SK-N-MC (cell line): ENCODE results near the gene L3MBTL4.

ENCODE experiments used
- DNase-seq: peaks from one replicate; pipeline ENCODE4 v3.0.0-alpha.2; 2011; ENCODE audit warnings: low read depth, low spot score
- H3K27ac ChIP-seq: fragments of 200-600 bp; sonication (generic); 2 replicates; pipeline ENCODE4 v1.5.1; 2016; ENCODE audit warnings: mixed run types
- H3K36me3 ChIP-seq: fragments of 200-600 bp; sonication (generic); 2 replicates; pipeline ENCODE4 v1.6.1; 2017; ENCODE audit warnings: antibody characterized with exemption, low read length, mixed read lengths; ENCODE audit not compliant: insufficient read depth
- H3K4me3 ChIP-seq: fragments of 200-600 bp; sonication (generic); 2 replicates; pipeline ENCODE4 v1.5.1; 2016
- H3K9ac ChIP-seq: fragments of 200-600 bp; sonication (generic); 2 replicates; pipeline ENCODE4 v1.8.0; 2017; ENCODE audit warnings: mixed run types, mixed read lengths; ENCODE audit not compliant: insufficient read length
- H3K9me3 ChIP-seq: fragments of 200-600 bp; sonication (generic); 2 replicates; pipeline ENCODE4 v1.6.1; 2017; ENCODE audit warnings: low read depth, mild to moderate bottlenecking, antibody characterized with exemption, low read length, moderate library complexity, mixed read lengths
- EZH2 ChIP-seq: fragments of 200-600 bp; sonication (generic); IDR thresholded peaks from one replicate; pipeline ENCODE4 v1.6.1; 2017; ENCODE audit warnings: antibody characterized with exemption
- FOXP2 ChIP-seq: optimal IDR thresholded peaks from 2 replicates; pipeline ENCODE3; 2011; ENCODE audit warnings: mild to moderate bottlenecking, moderate library complexity; ENCODE audit not compliant: insufficient read depth; ENCODE audit errors: extremely low read length, control extremely low read depth
- POLR2AphosphoS5 ChIP-seq: IDR thresholded peaks from 2 replicates; pipeline ENCODE4 v1.6.1; 2012; ENCODE audit warnings: mild to moderate bottlenecking, low read depth, low read length, borderline replicate concordance

The L3MBTL4 gene

GRCh38 chr18:5961097-5961827 lies 453.4 kb downstream of the L3MBTL4 start:
- no peak overlapping the region for H3K4me3 ChIP-seq
- no peak overlapping the region for H3K9ac ChIP-seq
- H3K9me3 ChIP-seq, result no peaks in the 10 kb centered on the region
- DNase-seq, result no peak
- H3K36me3 ChIP-seq, result no peaks in the 10 kb centered on the region
- no peak for TF ChIP-seq FOXP2
- TF ChIP-seq POLR2AphosphoS5, result no peak
- TF ChIP-seq EZH2, result no peak
- no peak overlapping the region for H3K27ac ChIP-seq

- DNase-seq, result no peak
These were observed 455.9 kb downstream of the L3MBTL4 start for GRCh38 chr18:5958822-5959221.

GRCh38 chr18:5955861-5956260 lies 458.9 kb downstream of the L3MBTL4 start:
- Histone ChIP-seq H3K36me3 (no peaks in the 10 kb centered on the region), H3K27ac (no peak overlapping the region), H3K9me3 (no peaks in the 10 kb centered on the region), H3K9ac (no peak overlapping the region), H3K4me3 (no peak overlapping the region)
- DNase-seq, result no peak
- no peak for TF ChIP-seq FOXP2
- no peak for TF ChIP-seq POLR2AphosphoS5
- no peak for TF ChIP-seq EZH2

More at GRCh38 chr18:5958822-5959221, 455.9 kb downstream of the L3MBTL4 start:
- TF ChIP-seq FOXP2 (no peak), EZH2 (no peak), POLR2AphosphoS5 (no peak)
- Histone ChIP-seq H3K9ac (no peak overlapping the region), H3K36me3 (no peaks in the 10 kb centered on the region), H3K27ac (no peak overlapping the region), H3K4me3 (no peak overlapping the region), H3K9me3 (no peaks in the 10 kb centered on the region)

GRCh38 chr18:5951515-5952091 lies 463.1 kb downstream of the L3MBTL4 start:
- no peaks in the 10 kb centered on the region for H3K36me3 ChIP-seq
- DNase-seq, result no peak
- no peak overlapping the region for H3K27ac ChIP-seq
- H3K9me3 ChIP-seq, result no peaks in the 10 kb centered on the region
- TF ChIP-seq POLR2AphosphoS5 (no peak), EZH2 (no peak), FOXP2 (no peak)
- H3K4me3 ChIP-seq, result no peak overlapping the region
- H3K9ac ChIP-seq, result no peak overlapping the region

- Histone ChIP-seq H3K27ac (no peak overlapping the region; the same call in 1 of the 2 replicates), H3K36me3 (no peaks in the 10 kb centered on the region), H3K9ac (no peak overlapping the region), H3K4me3 (no peak overlapping the region), H3K9me3 (no peaks in the 10 kb centered on the region)
- TF ChIP-seq EZH2 (no peak), POLR2AphosphoS5 (no peak), FOXP2 (no peak)
- DNase-seq, result no peak
These were observed 465.9 kb downstream of the L3MBTL4 start for GRCh38 chr18:5948781-5949180.

GRCh38 chr18:5948237-5948636 lies 466.5 kb downstream of the L3MBTL4 start:
- Histone ChIP-seq H3K9ac (no peak overlapping the region), H3K27ac (no peak overlapping the region; the same call in 1 of the 2 replicates), H3K9me3 (no peaks in the 10 kb centered on the region), H3K4me3 (peak overlapping the region; percentile 0; the same call in 1 of the 2 replicates), H3K36me3 (no peaks in the 10 kb centered on the region)
- no peak for DNase-seq
- TF ChIP-seq EZH2 (no peak), FOXP2 (no peak), POLR2AphosphoS5 (no peak)

- 0 out of 2 replicates have a peak overlapping the region, but pooled peaks have one; percentile 60 for H3K4me3 ChIP-seq
- no peak for DNase-seq
- TF ChIP-seq POLR2AphosphoS5 (no peak), EZH2 (no peak), FOXP2 (no peak)
- H3K36me3 ChIP-seq, result no peaks in the 10 kb centered on the region
- no peaks in the 10 kb centered on the region for H3K9me3 ChIP-seq
- H3K9ac ChIP-seq, result no peak overlapping the region
- no peak overlapping the region for H3K27ac ChIP-seq
These were observed 470.3 kb downstream of the L3MBTL4 start for GRCh38 chr18:5944448-5944847.

GRCh38 chr18:5943514-5943913 lies 471.2 kb downstream of the L3MBTL4 start:
- DNase-seq, result peak; percentile 45
- Histone ChIP-seq H3K36me3 (no peaks in the 10 kb centered on the region), H3K9me3 (no peaks in the 10 kb centered on the region), H3K27ac (no peak overlapping the region), H3K9ac (no peak overlapping the region), H3K4me3 (peak overlapping the region; percentile 60)
- TF ChIP-seq FOXP2 (no peak), EZH2 (no peak), POLR2AphosphoS5 (no peak)
